Measurements from ENCODE around the gene ARHGAP21. TPM values are rescaled to one million over a fixed set of nuclear protein-coding genes. Genes with fewer than 3 reads are reported as not detected.

The ARHGAP21 gene
- polyA plus RNA-seq, 1 donor (not counting 4 experiments of a cell fraction or from before 2014, with no cell fraction given): 78.5 TPM

GRCh38 chr10:24597961-24598360 is 125.7 kb downstream of the ARHGAP21 start:
- no peaks in the 10 kb centered on the region for H4K20me1 ChIP-seq (ENCODE audit: control insufficient read depth, extremely low read depth, insufficient read depth, low read length)
- dilution Hi-C loops (cut with MboI; ENCODE audit: extremely low pct_ligation_motif_present, low sequenced_read_pairs): no loop called here
- FAIRE-seq: no peak
- no peak overlapping the region for H3K27ac ChIP-seq (ENCODE audit: control insufficient read depth, insufficient read depth, low read length)
- no peaks in the 10 kb centered on the region for H3K9me1 ChIP-seq (ENCODE audit: control insufficient read depth, extremely low read depth, insufficient read depth, low read length)
- no peaks in the 10 kb centered on the region for H3K4me1 ChIP-seq (ENCODE audit: control insufficient read depth, extremely low read depth, insufficient read depth, low read length)
- no peak overlapping the region for H2AFZ ChIP-seq (ENCODE audit: control insufficient read depth, low read length)
- H3K79me2 ChIP-seq (ENCODE audit: control insufficient read depth, insufficient read depth, low read length): no peaks in the 10 kb centered on the region
- H3K9me3 ChIP-seq (ENCODE audit: control insufficient read depth, low read depth, low read length): no peaks in the 10 kb centered on the region
- peaks cover 11 to 25% of the 10 kb centered on the region in 2 experiments for H3K36me3 ChIP-seq (ENCODE audit: control insufficient read depth in 2 of 2, extremely low read depth in 1 of 2, insufficient read depth in 2 of 2, low read length in 2 of 2)
- no peak overlapping the region for H3K4me3 ChIP-seq (ENCODE audit: control insufficient read depth in 2 of 3, extremely low read depth in 1 of 3, insufficient read depth in 2 of 3, low read depth in 1 of 3, low read length in 3 of 3)
- H3K4me2 ChIP-seq (ENCODE audit: control insufficient read depth, extremely low read depth, insufficient read depth, low read depth, low read length): no peak overlapping the region
- no peaks in the 10 kb centered on the region for H3K27me3 ChIP-seq (ENCODE audit: control insufficient read depth, extremely low read depth, insufficient read depth, low read length)
- no peak for DNase-seq (ENCODE audit: low read depth, low spot score)
- TF ChIP-seq CTCF (optimal IDR thresholded peaks at IDR 0.05 in 1 of 3, IDR thresholded peaks at IDR 0.05 in 1 of 3, conservative IDR thresholded peaks at IDR 0.05 in 1 of 3; ENCODE audit: extremely low read depth in 1 of 3, insufficient read depth in 2 of 3, low read length in 3 of 3): no peak
- TF ChIP-seq EZH2 (IDR thresholded peaks at IDR 0.05; ENCODE audit: low read length): no peak
- no peak overlapping the region for H3K9ac ChIP-seq (ENCODE audit: control insufficient read depth, extremely low read depth, insufficient read depth, low read length)

GRCh38 chr10:24597426-24597825 is 126.3 kb downstream of the ARHGAP21 start:
- Histone ChIP-seq H3K9me1 (ENCODE audit: control insufficient read depth, extremely low read depth, insufficient read depth, low read length) (no peaks in the 10 kb centered on the region), H3K9me3 (ENCODE audit: control insufficient read depth, low read depth, low read length) (no peaks in the 10 kb centered on the region), H4K20me1 (ENCODE audit: control insufficient read depth, extremely low read depth, insufficient read depth, low read length) (no peaks in the 10 kb centered on the region), H3K4me3 (ENCODE audit: control insufficient read depth in 2 of 3, extremely low read depth in 1 of 3, insufficient read depth in 2 of 3, low read depth in 1 of 3, low read length in 3 of 3) (no peak overlapping the region), H3K9ac (ENCODE audit: control insufficient read depth, extremely low read depth, insufficient read depth, low read length) (no peak overlapping the region), H3K4me2 (ENCODE audit: control insufficient read depth, extremely low read depth, insufficient read depth, low read depth, low read length) (no peak overlapping the region), H2AFZ (ENCODE audit: control insufficient read depth, low read length) (no peak overlapping the region), H3K27me3 (ENCODE audit: control insufficient read depth, extremely low read depth, insufficient read depth, low read length) (no peaks in the 10 kb centered on the region), H3K79me2 (ENCODE audit: control insufficient read depth, insufficient read depth, low read length) (no peaks in the 10 kb centered on the region), H3K4me1 (ENCODE audit: control insufficient read depth, extremely low read depth, insufficient read depth, low read length) (no peaks in the 10 kb centered on the region), H3K36me3 (ENCODE audit: control insufficient read depth in 2 of 2, extremely low read depth in 1 of 2, insufficient read depth in 2 of 2, low read length in 2 of 2) (peaks cover 9 to 20% of the 10 kb centered on the region in 2 experiments), H3K27ac (ENCODE audit: control insufficient read depth, insufficient read depth, low read length) (no peak overlapping the region)
- FAIRE-seq: no peak
- TF ChIP-seq CTCF (optimal IDR thresholded peaks at IDR 0.05 in 1 of 3, IDR thresholded peaks at IDR 0.05 in 1 of 3, conservative IDR thresholded peaks at IDR 0.05 in 1 of 3; ENCODE audit: extremely low read depth in 1 of 3, insufficient read depth in 2 of 3, low read length in 3 of 3) (no peak), EZH2 (IDR thresholded peaks at IDR 0.05; ENCODE audit: low read length) (no peak)
- dilution Hi-C loops (cut with MboI; ENCODE audit: extremely low pct_ligation_motif_present, low sequenced_read_pairs): no loop called here
- no peak for DNase-seq (ENCODE audit: low read depth, low spot score)
